ENCODE measurements around the gene COX4I1. TPM values are rescaled to one million over a fixed set of nuclear protein-coding genes. Genes with fewer than 3 reads are reported as not detected.

The COX4I1 gene
- polyA plus RNA-seq, 3 donors = 985 to 1,312 (median 1,132) TPM

- peaks cover 65% of the 10 kb centered on the region for H3K4me1 Mint-ChIP-seq
- intact Hi-C loops (cut with micrococcal nuclease) = loop anchor here in 1 of 2 donors (2.0 kb wide), 1 partner anchor 47 kb away; no protein-coding TSS in a partner anchor
- no peak for DNase-seq
- no peak for TF ChIP-seq CTCF (IDR thresholded peaks at IDR 0.05)
- H3K4me3 Mint-ChIP-seq = no peak overlapping the region
- Histone ChIP-seq H3K79me2 (ENCODE audit: insufficient read depth, low read length) (no peaks in the 10 kb centered on the region), H4K20me1 (ENCODE audit: insufficient read depth, low read length) (no peaks in the 10 kb centered on the region), H3K9ac (ENCODE audit: insufficient read depth, low read length, poor library complexity, severe bottlenecking) (no peak overlapping the region), H3K4me1 (ENCODE audit: control insufficient read depth in 1 of 2, insufficient read depth in 2 of 2, low read length in 2 of 2) (peaks cover 57 to 68% of the 10 kb centered on the region in 2 donors), H3K4me2 (replicated peaks; ENCODE audit: extremely low read depth, low read length, poor library complexity, severe bottlenecking) (no peak overlapping the region), H3K9me3 (replicated peaks in 1 of 2; ENCODE audit: control insufficient read depth in 1 of 2, insufficient read depth in 1 of 2, low read length in 2 of 2) (no peaks in the 10 kb centered on the region), H3K4me3 (replicated peaks in 1 of 3; ENCODE audit: low read depth in 2 of 3, low read length in 3 of 3) (no peak overlapping the region), H3K27me3 (ENCODE audit: control insufficient read depth in 2 of 2, insufficient read depth in 2 of 2, low read length in 2 of 2) (no peaks in the 10 kb centered on the region), H3K36me3 (replicated peaks in 1 of 2; ENCODE audit: control insufficient read depth in 1 of 2, insufficient read depth in 2 of 2, low read length in 2 of 2) (no peaks in the 10 kb centered on the region), H2AFZ (ENCODE audit: insufficient read depth, low read depth, low read length, poor library complexity, severe bottlenecking) (no peak overlapping the region), H3K27ac (ENCODE audit: low read depth in 1 of 2, low read length in 2 of 2) (no peak overlapping the region)
- 100% methylated on average over 1 of the region's 2 CpGs for WGBS (ENCODE audit: insufficient coverage)
- peaks cover 9 to 18% (median 11%) of the 10 kb centered on the region in 3 donors for H3K27me3 Mint-ChIP-seq (ENCODE audit: low read depth in 3 of 3)
- no peaks in the 10 kb centered on the region for H3K36me3 Mint-ChIP-seq
- H3K27ac Mint-ChIP-seq = no peak overlapping the region
- H3K9me3 Mint-ChIP-seq = peaks cover 0 to 6% (median 2%) of the 10 kb centered on the region in 7 donors
Measured at GRCh38 chr16:85763616-85764015, 35.9 kb upstream of the COX4I1 start.

- Histone ChIP-seq H3K27me3 (ENCODE audit: control insufficient read depth in 2 of 2, insufficient read depth in 2 of 2, low read length in 2 of 2) (no peaks in the 10 kb centered on the region), H3K79me2 (ENCODE audit: insufficient read depth, low read length) (no peaks in the 10 kb centered on the region), H3K27ac (ENCODE audit: low read depth in 1 of 2, low read length in 2 of 2) (no peak overlapping the region), H3K4me3 (replicated peaks in 1 of 3; ENCODE audit: low read depth in 2 of 3, low read length in 3 of 3) (no peak overlapping the region), H3K36me3 (replicated peaks in 1 of 2; ENCODE audit: control insufficient read depth in 1 of 2, insufficient read depth in 2 of 2, low read length in 2 of 2) (no peaks in the 10 kb centered on the region), H3K4me2 (replicated peaks; ENCODE audit: extremely low read depth, low read length, poor library complexity, severe bottlenecking) (no peak overlapping the region), H4K20me1 (ENCODE audit: insufficient read depth, low read length) (no peaks in the 10 kb centered on the region), H2AFZ (ENCODE audit: insufficient read depth, low read depth, low read length, poor library complexity, severe bottlenecking) (no peak overlapping the region), H3K9ac (ENCODE audit: insufficient read depth, low read length, poor library complexity, severe bottlenecking) (no peak overlapping the region), H3K9me3 (replicated peaks in 1 of 2; ENCODE audit: control insufficient read depth in 1 of 2, insufficient read depth in 1 of 2, low read length in 2 of 2) (no peaks in the 10 kb centered on the region), H3K4me1 (ENCODE audit: control insufficient read depth in 1 of 2, insufficient read depth in 2 of 2, low read length in 2 of 2) (peaks cover 42 to 52% of the 10 kb centered on the region in 2 donors)
- TF ChIP-seq CTCF (IDR thresholded peaks at IDR 0.05) = no peak
- no peak for DNase-seq
- intact Hi-C loops (cut with micrococcal nuclease) = loop anchor here in 1 of 2 donors (2.0 kb wide), 1 partner anchor 48 kb away; no protein-coding TSS in a partner anchor
- Mint-ChIP-seq H3K4me1 (peaks cover 49% of the 10 kb centered on the region), H3K4me3 (no peak overlapping the region), H3K27me3 (ENCODE audit: low read depth in 3 of 3) (peaks cover 8 to 14% (median 8%) of the 10 kb centered on the region in 3 donors), H3K27ac (no peak overlapping the region), H3K9me3 (peaks cover 0 to 1% (median 0%) of the 10 kb centered on the region in 7 donors), H3K36me3 (no peaks in the 10 kb centered on the region)
- 93% methylated on average over 4 of the region's 8 CpGs for WGBS (ENCODE audit: insufficient coverage)
Measured at GRCh38 chr16:85765211-85765610, 34.3 kb upstream of the COX4I1 start.

Data from CD14-positive monocyte (primary cell).